Muscle layer of colon (tissue), 2 donors: ENCODE measurements around the gene LCAT.
A peak's percentile ranks its signal among the peaks of the same experiment; 100 is the strongest.

Experiments used
- H3K27ac ChIP-seq: one replicate; pipeline ENCODE4 v1.7.0; 2013; ENCODE audit warnings: low read depth, mild to moderate bottlenecking, low read length, moderate library complexity
- H3K27me3 ChIP-seq, 2 donors: one replicate each; pipeline ENCODE4 v1.7.0; 2013; ENCODE audit warnings: low read length in 2 of 2, mild to moderate bottlenecking in 2 of 2; ENCODE audit not compliant: insufficient read depth in 2 of 2, control insufficient read depth in 1 of 2
- H3K36me3 ChIP-seq: one replicate; pipeline ENCODE4 v1.7.0; 2013; ENCODE audit warnings: mild to moderate bottlenecking, low read length; ENCODE audit not compliant: insufficient read depth
- H3K4me1 ChIP-seq: one replicate; pipeline ENCODE4 v1.7.0; 2013; ENCODE audit warnings: mild to moderate bottlenecking, low read length; ENCODE audit not compliant: insufficient read depth
- H3K4me3 ChIP-seq, 2 donors: one replicate each; pipeline ENCODE4 v1.7.0; 2013; ENCODE audit warnings: low read length in 2 of 2, low read depth in 1 of 2, mild to moderate bottlenecking in 1 of 2, moderate library complexity in 1 of 2
- H3K9ac ChIP-seq: one replicate; pipeline ENCODE4 v1.7.0; 2013; ENCODE audit warnings: low read length
- H3K9me3 ChIP-seq: one replicate; pipeline ENCODE4 v1.7.0; 2013; ENCODE audit warnings: mild to moderate bottlenecking, low read length
- donor health status: abdominal sarcoma.
- donor health status: Adenocarcinoma of cecum.

The LCAT gene

DNA sequence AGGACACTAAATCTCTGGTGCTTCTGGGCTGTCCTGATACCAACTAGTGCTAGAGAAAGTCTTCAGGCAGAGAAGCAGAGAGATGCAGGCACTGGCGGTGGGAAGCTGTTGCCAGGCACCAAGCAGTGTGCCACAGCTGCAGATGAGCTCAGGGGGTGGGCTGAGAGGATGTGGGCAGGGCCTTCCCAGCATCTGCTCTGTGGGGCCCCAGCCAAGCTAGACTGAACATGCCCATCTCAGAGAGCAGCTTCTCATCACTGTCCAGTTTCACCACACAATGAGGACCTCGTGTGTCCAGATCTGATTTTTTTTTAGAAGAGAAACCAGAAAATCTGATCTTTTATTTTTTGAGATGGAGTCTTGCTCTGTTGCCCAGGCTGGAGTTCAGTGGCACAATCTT is 33.8 kb downstream of the LCAT start:
- Histone ChIP-seq H3K4me1 (no peaks in the 10 kb centered on the region), H3K36me3 (peaks cover 33% of the 10 kb centered on the region), H3K27ac (no peak overlapping the region), H3K9ac (no peak overlapping the region), H3K9me3 (no peaks in the 10 kb centered on the region), H3K4me3 (no peak overlapping the region), H3K27me3 (no peaks in the 10 kb centered on the region)

DNA sequence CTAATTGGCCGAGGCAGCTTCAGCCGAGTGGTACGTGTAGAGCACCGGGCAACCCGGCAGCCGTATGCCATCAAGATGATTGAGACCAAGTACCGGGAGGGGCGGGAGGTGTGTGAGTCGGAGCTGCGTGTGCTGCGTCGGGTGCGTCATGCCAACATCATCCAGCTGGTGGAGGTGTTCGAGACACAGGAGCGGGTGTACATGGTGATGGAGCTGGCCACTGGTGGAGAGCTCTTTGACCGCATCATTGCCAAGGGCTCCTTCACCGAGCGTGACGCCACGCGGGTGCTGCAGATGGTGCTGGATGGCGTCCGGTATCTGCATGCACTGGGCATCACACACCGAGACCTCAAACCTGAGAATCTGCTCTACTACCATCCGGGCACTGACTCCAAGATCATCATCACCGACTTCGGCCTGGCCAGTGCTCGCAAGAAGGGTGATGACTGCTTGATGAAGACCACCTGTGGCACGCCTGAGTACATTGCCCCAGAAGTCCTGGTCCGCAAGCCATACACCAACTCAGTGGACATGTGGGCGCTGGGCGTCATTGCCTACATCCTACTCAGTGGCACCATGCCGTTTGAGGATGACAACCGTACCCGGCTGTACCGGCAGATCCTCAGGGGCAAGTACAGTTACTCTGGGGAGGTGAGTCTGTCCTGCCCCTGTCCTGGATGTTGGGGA is 34.7 kb downstream of the LCAT start:
- no peaks in the 10 kb centered on the region for H3K4me1 ChIP-seq
- peaks cover 32% of the 10 kb centered on the region for H3K36me3 ChIP-seq
- H3K27ac ChIP-seq = no peak overlapping the region
- no peak overlapping the region for H3K9ac ChIP-seq
- no peaks in the 10 kb centered on the region for H3K27me3 ChIP-seq
- H3K9me3 ChIP-seq = no peaks in the 10 kb centered on the region
- H3K4me3 ChIP-seq = no peak overlapping the region

DNA sequence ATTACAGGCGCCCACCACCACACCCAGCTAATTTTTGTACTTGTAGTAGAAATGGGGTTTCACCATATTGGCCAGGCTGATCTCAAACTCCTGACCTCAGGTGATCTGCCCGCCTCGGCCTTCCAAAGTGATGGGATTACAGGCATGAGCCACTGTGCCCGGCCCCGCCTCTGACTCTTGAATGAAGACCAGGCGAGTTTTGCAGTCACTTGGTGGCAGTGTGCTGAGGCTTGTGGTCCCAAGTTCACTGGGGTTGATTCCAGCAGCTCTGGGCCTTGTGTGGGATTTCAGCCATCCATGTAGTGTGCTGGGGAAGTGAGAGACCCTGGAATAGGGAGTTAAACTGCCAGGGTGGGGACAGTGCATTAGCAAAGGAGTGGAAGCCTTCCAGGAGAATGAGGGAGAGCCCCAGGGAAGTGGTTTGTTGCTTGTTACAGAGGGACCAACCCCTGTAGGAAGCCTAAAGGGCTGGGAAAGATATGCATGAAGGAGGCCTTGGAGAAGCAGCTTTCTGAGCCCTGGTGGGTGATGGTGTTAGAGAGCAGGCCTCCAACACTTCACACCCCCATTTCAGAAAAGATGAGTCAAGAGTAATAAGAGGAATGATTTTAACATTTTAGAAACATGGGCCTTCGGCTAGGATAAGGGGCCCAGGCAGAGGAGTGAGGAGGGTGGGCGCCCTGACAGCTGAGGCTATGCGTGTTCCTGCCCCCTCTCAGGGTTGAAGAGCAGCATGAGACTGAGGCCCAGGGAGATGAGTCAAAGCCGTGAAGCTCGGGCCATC is 36.3 kb downstream of the LCAT start:
- no peaks in the 10 kb centered on the region for H3K4me1 ChIP-seq
- no peak overlapping the region for H3K9ac ChIP-seq
- H3K9me3 ChIP-seq = no peaks in the 10 kb centered on the region
- no peaks in the 10 kb centered on the region for H3K27me3 ChIP-seq
- H3K27ac ChIP-seq = no peak overlapping the region
- peaks cover 42% of the 10 kb centered on the region for H3K36me3 ChIP-seq
- no peak overlapping the region for H3K4me3 ChIP-seq

DNA sequence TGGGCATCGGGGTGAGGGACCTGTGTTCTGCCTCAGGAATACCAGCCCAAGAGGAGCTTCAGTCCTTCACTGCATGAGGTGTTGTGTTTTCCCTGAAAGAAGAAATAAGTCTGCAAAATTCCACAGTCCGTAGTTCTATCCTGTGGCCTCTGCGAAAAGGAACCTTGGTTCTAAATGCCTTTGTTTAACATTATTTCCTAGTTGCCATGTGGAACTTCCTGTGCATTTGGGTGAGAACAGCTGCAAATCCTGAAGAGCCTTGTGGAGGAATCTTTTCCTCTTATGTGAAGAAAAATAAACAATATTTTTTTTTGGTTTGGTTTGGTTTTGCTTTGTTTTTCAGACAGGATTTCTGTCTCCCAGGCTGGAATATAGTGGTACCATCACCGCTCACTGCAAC is 41.1 kb downstream of the LCAT start:
- no peak overlapping the region for H3K4me3 ChIP-seq
- H3K27ac ChIP-seq = no peak overlapping the region
- no peaks in the 10 kb centered on the region for H3K27me3 ChIP-seq
- H3K9me3 ChIP-seq = no peaks in the 10 kb centered on the region
- H3K36me3 ChIP-seq = peaks cover 10% of the 10 kb centered on the region
- H3K9ac ChIP-seq = no peak overlapping the region
- H3K4me1 ChIP-seq = no peaks in the 10 kb centered on the region

DNA sequence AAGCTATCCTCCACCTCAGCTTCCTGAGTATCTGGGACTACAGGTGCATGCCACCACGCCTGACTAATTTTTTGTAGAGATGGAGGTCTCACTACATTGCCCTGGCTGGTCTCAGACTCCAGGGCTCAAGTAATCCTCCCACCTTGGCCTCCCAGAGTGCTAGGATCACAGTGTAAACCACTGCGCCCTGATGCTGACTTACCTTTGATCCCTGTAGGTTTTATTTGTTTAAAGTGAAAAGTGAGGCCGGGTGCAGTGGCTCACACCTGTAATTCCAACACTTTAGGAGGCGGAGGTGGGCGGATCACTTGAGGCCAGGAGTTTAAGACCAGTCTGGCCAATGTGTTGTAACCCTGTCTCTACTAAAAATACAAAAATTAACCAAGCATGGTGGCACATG is 42.2 kb downstream of the LCAT start:
- Histone ChIP-seq H3K36me3 (peaks cover 10% of the 10 kb centered on the region), H3K27me3 (no peaks in the 10 kb centered on the region), H3K27ac (no peak overlapping the region), H3K9me3 (no peaks in the 10 kb centered on the region), H3K9ac (no peak overlapping the region), H3K4me1 (peaks cover 9% of the 10 kb centered on the region), H3K4me3 (no peak overlapping the region)

DNA sequence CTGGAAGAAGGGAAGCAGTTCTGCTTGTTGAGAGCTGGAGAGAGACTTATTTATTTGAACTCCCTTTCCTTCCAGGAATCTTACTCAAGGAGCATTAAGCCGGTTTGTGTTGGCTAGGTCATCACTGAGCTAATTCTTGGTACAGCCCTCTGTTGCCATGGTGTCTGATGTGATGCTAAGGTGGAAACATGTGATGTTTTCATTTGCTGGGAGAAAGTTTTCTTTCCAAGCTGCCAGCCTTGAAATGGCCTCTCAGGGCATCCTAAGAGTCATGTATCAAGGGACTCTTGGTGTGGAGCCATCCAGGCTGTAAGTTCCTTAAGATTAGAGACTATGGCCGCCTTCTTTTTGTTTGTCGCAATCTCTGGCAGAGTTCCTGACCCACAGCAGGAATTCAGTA is 46.7 kb downstream of the LCAT start:
- no peaks in the 10 kb centered on the region for H3K9me3 ChIP-seq
- peaks cover 23% of the 10 kb centered on the region for H3K4me1 ChIP-seq
- H3K27ac ChIP-seq = no peak overlapping the region

DNA sequence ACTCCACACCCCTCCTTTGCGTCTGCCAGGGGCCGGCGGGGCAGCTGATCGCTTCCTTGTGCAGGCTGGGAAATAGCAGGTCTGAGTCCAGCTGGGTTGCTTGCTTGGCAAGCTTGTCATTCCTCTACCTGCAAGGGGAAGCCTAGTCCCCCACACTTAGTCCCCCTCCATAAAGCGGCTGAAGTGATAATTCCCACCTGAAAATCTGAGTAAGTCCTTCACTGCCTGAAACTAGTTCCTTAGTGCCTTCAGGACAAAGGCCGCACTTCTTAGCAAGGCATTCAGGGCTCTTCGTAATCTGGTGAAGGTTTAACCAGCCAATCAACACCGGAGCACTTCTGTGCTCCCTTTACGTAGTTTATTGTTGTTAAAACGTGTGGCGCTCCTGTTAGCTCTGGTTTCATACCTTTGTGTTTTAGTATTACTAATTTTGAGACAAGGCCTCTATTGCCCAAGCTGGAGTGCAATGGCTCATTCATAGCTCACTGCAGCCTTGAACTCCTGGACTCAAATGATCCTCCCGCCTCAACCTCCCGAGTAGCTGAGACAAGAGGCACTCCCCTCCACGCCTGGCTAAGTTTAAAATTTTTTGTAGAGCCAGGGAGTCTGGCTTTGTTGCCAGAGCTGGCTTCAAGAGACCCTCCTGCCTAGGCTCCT is 50.0 kb downstream of the LCAT start:
- Histone ChIP-seq H3K27me3 (no peaks in the 10 kb centered on the region), H3K36me3 (no peaks in the 10 kb centered on the region), H3K4me1 (peaks cover 23% of the 10 kb centered on the region), H3K9ac (peak overlapping the region; percentile 90), H3K27ac (peak overlapping the region; percentile 97), H3K4me3 (peak overlapping the region; percentile 81 to 91), H3K9me3 (no peaks in the 10 kb centered on the region)

More for the DNA sequence above, 46.7 kb downstream of the LCAT start:
- H3K27me3 ChIP-seq = no peaks in the 10 kb centered on the region
- H3K4me3 ChIP-seq = no peak overlapping the region
- H3K9ac ChIP-seq = no peak overlapping the region
- H3K36me3 ChIP-seq = no peaks in the 10 kb centered on the region

- Histone ChIP-seq H3K9me3 (no peaks in the 10 kb centered on the region), H3K9ac (peak within 1 kb of the TSS; percentile 90), H3K27ac (peak within 1 kb of the TSS; percentile 97), H3K4me1 (peaks cover 23% of the 10 kb centered on the region), H3K36me3 (no peaks in the 10 kb centered on the region), H3K4me3 (peak within 1 kb of the TSS; percentile 81 to 91), H3K27me3 (no peaks in the 10 kb centered on the region)
Observed at GRCh38 chr16:67892899-67893742, 50.8 kb downstream of the LCAT start, which contains the start of gene PSKH1. TSS of gene PSKH1 (plus strand) at chr16:67893254. CDS start at chr16:67908750, 15,496 bp downstream.

GRCh38 chr16:67892375-67892774 is 51.5 kb downstream of the LCAT start:
- Histone ChIP-seq H3K4me3 (peak overlapping the region in 1 of 2 donors; percentile 63), H3K36me3 (no peaks in the 10 kb centered on the region), H3K4me1 (peaks cover 20% of the 10 kb centered on the region), H3K27me3 (no peaks in the 10 kb centered on the region), H3K27ac (peak overlapping the region; percentile 63), H3K9me3 (no peaks in the 10 kb centered on the region), H3K9ac (peak overlapping the region; percentile 57)
